GM12892 (cell line): ENCODE data around the gene TMEM114.

ENCODE experiments used
- DNase-seq: peaks from one replicate; pipeline ENCODE4 v3.0.0; 2011; ENCODE audit not compliant: insufficient read length
- FAIRE-seq: peaks from 2 replicates; lab custom pipeline; 2011; peaks lifted over from hg19 to GRCh38; lab: Jason Lieb, UNC
- POLR2A ChIP-seq: IDR thresholded peaks from 2 replicates; pipeline ENCODE4 v1.6.1; 2011; ENCODE audit warnings: low read depth, low read length, control low read depth
- POLR2AphosphoS5 ChIP-seq: IDR thresholded peaks from 2 replicates; pipeline ENCODE4 v1.6.1; 2011; ENCODE audit warnings: low read depth, low read length, control low read depth
- TAF1 ChIP-seq: IDR thresholded peaks from 2 replicates; pipeline ENCODE4 v1.6.1; 2011; ENCODE audit warnings: low read depth, mild to moderate bottlenecking, control low read depth, low read length, borderline replicate concordance

The TMEM114 gene

GRCh38 chr16:8625491-8626087 lies 35.3 kb upstream of the TMEM114 start:
- TF ChIP-seq TAF1 (no peak), POLR2AphosphoS5 (no peak), POLR2A (no peak)
- DNase-seq (no peak), FAIRE-seq (no peak)

- FAIRE-seq = no peak
- no peak for DNase-seq
These were observed 33.3 kb upstream of the TMEM114 start for GRCh38 chr16:8623634-8624033.

DNA sequence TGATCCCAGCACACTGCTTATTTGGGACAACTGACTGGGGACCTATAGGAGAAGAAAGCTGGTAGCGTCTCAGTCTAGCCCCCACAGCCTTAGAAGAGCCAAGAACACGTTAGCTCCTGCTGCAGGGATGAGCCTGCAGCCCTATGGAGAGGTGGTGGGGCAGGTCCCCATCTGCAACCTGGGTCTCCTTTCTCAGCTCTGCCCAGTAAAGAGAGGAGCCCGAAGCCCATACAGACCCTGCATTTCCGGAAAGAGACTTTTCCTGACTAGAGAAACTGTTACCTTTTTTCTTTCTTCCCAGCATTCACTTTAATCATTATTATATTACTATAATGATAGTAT lies 32.0 kb upstream of the TMEM114 start:
- TF ChIP-seq TAF1 (no peak), POLR2AphosphoS5 (no peak), POLR2A (no peak)
- DNase-seq (no peak), FAIRE-seq (no peak)

More at GRCh38 chr16:8623634-8624033, 33.3 kb upstream of the TMEM114 start:
- TF ChIP-seq POLR2A = no peak
- TF ChIP-seq TAF1 = no peak
- no peak for TF ChIP-seq POLR2AphosphoS5

DNA sequence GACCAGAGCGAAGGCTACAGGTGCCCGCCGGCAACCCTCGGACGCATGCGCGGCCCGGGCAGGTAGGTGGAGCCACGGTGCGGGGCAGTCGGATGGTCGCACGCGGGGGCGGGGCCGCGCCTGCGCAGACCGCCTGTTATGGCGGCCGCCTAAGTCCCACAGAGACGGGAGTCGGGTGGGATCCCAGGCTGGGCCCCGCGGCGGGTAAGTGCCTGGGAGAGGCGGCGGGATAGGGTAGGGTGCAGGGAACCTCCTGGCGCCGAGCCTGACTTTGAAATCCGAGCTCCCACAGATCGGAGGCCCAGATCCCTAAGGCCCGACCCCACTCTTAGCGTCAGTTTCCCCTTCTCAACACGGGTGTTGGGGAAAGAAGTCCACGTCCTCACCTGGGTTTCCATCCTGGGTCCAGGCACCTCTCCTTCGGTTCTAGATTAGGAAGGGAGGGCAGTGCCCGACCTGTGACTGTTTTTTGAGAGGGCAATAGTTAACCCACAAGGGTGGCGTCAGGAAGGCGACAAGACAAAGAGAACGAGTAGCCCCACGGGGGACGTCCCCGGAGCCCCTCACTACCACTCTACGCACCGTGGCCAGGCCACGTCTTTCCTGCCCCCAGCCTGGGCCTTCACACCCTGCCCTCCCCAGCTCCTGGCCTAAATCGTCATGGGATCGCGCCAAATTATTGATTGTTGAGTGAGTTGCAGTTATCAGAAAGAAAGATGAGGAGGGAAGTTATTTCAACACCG lies 31.4 kb upstream of the TMEM114 start, which contains the start of gene METTL22:
Gene METTL22, plus strand, starts transcription at position 127 of the 743 bp plus-strand sequence. CDS start 3,968 bp downstream, outside the sequence.
- DNase-seq (peak; percentile 96), FAIRE-seq (peak; percentile 98)
- 0 out of 2 replicates have a peak, but pooled peaks have one; percentile 53 for TF ChIP-seq TAF1
- peak; percentile 81 for TF ChIP-seq POLR2A
- peak; percentile 83 for TF ChIP-seq POLR2AphosphoS5

- TF ChIP-seq TAF1 (no peak), POLR2A (no peak), POLR2AphosphoS5 (no peak)
- DNase-seq = no peak
- FAIRE-seq = no peak
These were observed 30.9 kb upstream of the TMEM114 start for GRCh38 chr16:8621222-8621571.

GRCh38 chr16:8620535-8620934 lies 30.2 kb upstream of the TMEM114 start:
- TF ChIP-seq TAF1 (no peak), POLR2A (no peak), POLR2AphosphoS5 (no peak)
- DNase-seq (no peak), FAIRE-seq (no peak)

DNA sequence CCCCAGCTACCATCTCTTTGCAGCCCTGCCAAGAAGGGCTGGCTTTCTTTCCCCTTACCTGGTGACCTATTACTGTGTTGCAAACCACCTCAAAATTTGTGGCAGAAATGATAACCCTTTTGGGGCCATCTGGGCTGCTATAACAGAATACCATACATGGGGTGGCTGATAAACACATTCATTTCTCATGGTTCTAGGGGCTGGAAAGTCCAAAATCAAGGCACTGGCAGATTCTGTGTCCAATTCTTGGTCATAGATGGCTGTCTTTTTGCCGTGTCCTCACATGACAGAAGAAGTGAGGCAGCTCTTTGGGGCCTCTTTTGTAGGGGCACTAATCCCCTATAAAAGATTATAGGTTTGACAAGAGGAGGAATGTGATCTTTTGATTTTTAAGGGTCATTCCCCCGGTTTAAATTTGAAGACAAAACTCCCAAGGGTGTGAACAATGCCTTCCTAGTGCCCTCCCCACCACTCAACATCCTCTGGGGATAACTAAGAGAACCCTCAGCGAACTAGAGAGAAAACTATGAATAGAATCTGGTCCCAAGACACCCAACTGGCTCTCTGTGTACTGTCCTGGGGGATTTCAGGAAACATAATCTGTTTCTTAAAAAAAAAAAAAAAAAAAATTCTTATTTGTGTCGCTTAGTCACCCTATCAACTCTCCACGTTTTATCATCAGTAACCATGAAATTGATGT lies 29.5 kb upstream of the TMEM114 start:
- no peak for DNase-seq
- TF ChIP-seq TAF1 = no peak
- TF ChIP-seq POLR2A = no peak
- TF ChIP-seq POLR2AphosphoS5 = no peak
- FAIRE-seq = no peak

DNA sequence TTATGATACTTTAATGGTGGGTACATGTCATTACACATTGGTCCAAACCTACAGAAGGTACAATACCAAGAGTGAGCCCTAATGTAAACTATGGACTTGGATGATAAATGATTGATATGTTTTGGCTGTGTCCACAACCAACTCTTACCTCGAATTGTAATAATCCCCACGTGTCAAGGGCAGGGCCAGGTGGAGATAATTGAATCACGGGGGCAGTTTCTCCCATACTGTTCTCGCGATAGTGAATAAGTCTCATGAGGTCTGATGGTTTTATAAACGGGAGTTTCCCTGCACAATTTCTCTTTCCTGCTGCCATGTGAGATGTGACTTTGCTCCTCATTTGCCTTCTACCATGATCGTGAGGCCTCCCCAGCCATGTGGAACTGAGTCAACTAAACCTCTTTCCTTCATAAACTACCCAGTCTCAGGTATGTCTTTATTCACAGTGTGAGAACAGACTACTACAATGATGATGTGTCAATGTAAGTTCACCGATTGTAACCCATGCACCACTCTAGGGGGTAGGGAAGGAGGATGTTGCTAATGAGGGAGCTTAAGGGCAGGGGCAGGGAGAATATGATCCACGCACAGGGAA lies 24.2 kb upstream of the TMEM114 start:
- DNase-seq (no peak), FAIRE-seq (no peak)
- TF ChIP-seq POLR2A (no peak), POLR2AphosphoS5 (no peak), TAF1 (no peak)

DNA sequence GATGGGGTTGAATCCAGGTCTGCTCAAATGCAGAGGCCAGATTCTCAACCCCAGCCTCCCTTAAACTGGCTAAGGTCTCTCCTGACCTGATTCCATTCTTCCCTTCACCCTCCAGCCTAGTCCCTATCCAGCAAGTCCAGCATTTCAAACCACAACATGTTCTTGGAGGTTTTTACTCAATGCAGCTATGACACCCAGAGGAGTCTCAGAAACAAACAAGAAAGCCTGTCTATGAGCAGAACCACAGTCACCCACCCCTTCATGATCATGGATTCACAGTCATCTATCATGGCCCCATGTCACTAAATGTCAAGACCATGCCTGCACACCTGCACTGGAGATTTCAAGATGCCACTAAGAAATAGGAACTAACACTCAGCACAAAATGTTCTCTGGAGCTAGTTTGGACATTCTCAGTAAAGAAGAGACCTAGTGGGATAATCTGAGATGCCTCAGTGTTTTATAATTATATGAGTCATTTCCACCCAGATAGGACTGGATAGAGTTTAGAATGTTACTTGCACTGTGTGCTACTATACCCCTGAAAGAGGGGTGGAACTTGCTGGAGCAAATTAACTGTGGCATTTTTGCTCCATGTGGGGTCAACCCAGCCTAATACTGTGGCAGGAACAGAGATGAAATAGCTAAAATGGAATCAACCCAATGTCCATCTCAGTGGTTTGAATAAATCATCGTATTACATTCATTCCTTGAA lies 21.7 kb upstream of the TMEM114 start:
- TF ChIP-seq POLR2A = no peak
- TF ChIP-seq POLR2AphosphoS5 = no peak
- no peak for TF ChIP-seq TAF1
- no peak for FAIRE-seq
- DNase-seq = no peak

DNA sequence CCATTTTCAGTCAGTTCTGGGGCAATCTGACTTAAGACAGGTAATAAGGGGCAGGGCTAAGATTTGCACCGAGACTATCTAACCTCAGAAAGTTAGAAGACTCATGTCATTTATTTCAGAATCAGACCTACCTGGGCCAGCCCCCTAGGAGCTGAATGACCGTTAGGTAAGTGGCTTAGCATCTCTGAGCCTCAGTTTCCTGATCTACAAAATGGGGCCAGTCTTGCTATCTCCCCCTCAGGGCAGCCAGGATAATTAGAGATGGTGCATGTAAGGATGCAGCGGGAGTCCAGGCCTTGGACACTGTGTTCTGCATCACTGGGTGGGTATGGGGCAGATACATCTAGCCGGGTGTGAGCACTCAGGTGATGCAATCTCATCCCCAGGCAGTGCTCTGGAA lies 20.8 kb upstream of the TMEM114 start:
- DNase-seq (no peak), FAIRE-seq (no peak)
- TF ChIP-seq POLR2AphosphoS5 (no peak), TAF1 (no peak), POLR2A (no peak)

- FAIRE-seq (no peak), DNase-seq (no peak)
- TF ChIP-seq POLR2AphosphoS5 = no peak
- no peak for TF ChIP-seq POLR2A
- no peak for TF ChIP-seq TAF1
These were observed 16.9 kb upstream of the TMEM114 start for GRCh38 chr16:8607214-8607613.
